Lung (tissue), 12 donors: ENCODE measurements around the gene MEG3. TPM values are rescaled to one million over a fixed set of nuclear protein-coding genes. Genes with fewer than 3 reads are reported as not detected.

Experiments used
- ATAC-seq: fragments of 200-7000 bp; cut with Tn5 transposase; one replicate; pipeline ENCODE4 v1.9.1; 2020; ENCODE audit warnings: moderate number of reproducible peaks; ENCODE audit not compliant: insufficient read depth, low FRiP score
- DNase-seq, 3 donors: peaks; one replicate each; pipeline ENCODE4 v3.0.0-alpha.2; 2013 to 2017
- H3K27ac ChIP-seq, 2 donors: one replicate each; pipeline ENCODE4 v1.5.1; 2013; ENCODE audit warnings: mild to moderate bottlenecking in 2 of 2, moderate library complexity in 2 of 2, control low read depth in 1 of 2, inconsistent platforms in 1 of 2, low read depth in 1 of 2, low read length in 1 of 2
- H3K27me3 ChIP-seq, 3 donors: one replicate each; pipeline ENCODE4 v1.5.1; 2013; ENCODE audit warnings: low read length in 2 of 3; ENCODE audit not compliant: control insufficient read depth in 3 of 3, insufficient read depth in 3 of 3
- H3K36me3 ChIP-seq, 4 donors: one replicate each; pipeline ENCODE4 v1.5.1; 2013; ENCODE audit warnings: low read length in 4 of 4, mild to moderate bottlenecking in 1 of 4, moderate library complexity in 1 of 4; ENCODE audit not compliant: control insufficient read depth in 4 of 4, insufficient read depth in 4 of 4
- H3K4me1 ChIP-seq, 5 donors: one replicate each; pipeline ENCODE4 v1.5.1; 2013; ENCODE audit warnings: low read length in 5 of 5, mild to moderate bottlenecking in 2 of 5, moderate library complexity in 1 of 5; ENCODE audit not compliant: control insufficient read depth in 5 of 5, insufficient read depth in 5 of 5
- H3K4me3 ChIP-seq: one replicate; pipeline ENCODE4 v1.5.1; 2013; ENCODE audit warnings: mild to moderate bottlenecking, control low read depth, moderate library complexity
- H3K9ac ChIP-seq, 2 donors: one replicate each; pipeline ENCODE4 v1.5.1; 2013; ENCODE audit warnings: low read length in 2 of 2, control low read depth in 1 of 2; ENCODE audit not compliant: insufficient read depth in 1 of 2
- H3K9me3 ChIP-seq, 4 donors: one replicate each; pipeline ENCODE4 v1.5.1; 2013; ENCODE audit warnings: low read length in 3 of 4, mild to moderate bottlenecking in 1 of 4, moderate library complexity in 1 of 4; ENCODE audit not compliant: control insufficient read depth in 4 of 4, insufficient read depth in 3 of 4
- CTCF ChIP-seq: IDR thresholded peaks from 2 replicates; pipeline ENCODE4 v1.5.1; 2012; ENCODE audit warnings: mild to moderate bottlenecking; ENCODE audit errors: control extremely low read depth, extremely low read depth
- WGBS, 2 donors: extraction: QIAGEN DNeasy Blood & Tissue Kit; methylation state at CpG; one replicate each; pipeline ENCODE4 v1.1.7; 2013; 5-methylcytosine and 5-hydroxymethylcytosine counted together
- polyA plus RNA-seq, 2 donors: library from polyadenylated mRNA; stranded (reverse); fragments of 200-250 nt; gene quantifications; one replicate each; pipeline ENCODE4 v1.2.1, GENCODE V29; 2013
- total RNA-seq, 2 donors: library from RNA; depleted of rRNA in 1 of 2; stranded (reverse); fragments of >200 nt in 1 of 2; gene quantifications; one replicate each; pipeline ENCODE4 v1.2.1, GENCODE V29; 2014 to 2021
- donor health status: control.
- donor health status: control.
- donor health status: Bipolar disorder and iron deficiency.
- donor health status: healthy.
- donor health status: DM: yes; HTN: yes; CAD: no.

MEG3 gene
- total and polyA plus RNA-seq, 4 donors, result 5.9 to 267 (median 14.8) TPM

GRCh38 chr14:100884456-100884855, 58.5 kb downstream of the MEG3 start:
- Histone ChIP-seq H3K4me3 (no peak overlapping the region), H3K9me3 (peaks cover 0 to 9% (median 0%) of the 10 kb centered on the region in 4 donors), H3K9ac (no peak overlapping the region), H3K27me3 (peaks cover 0 to 6% (median 0%) of the 10 kb centered on the region in 3 donors), H3K27ac (no peak overlapping the region), H3K4me1 (no peaks in the 10 kb centered on the region), H3K36me3 (peaks cover 0 to 5% (median 1%) of the 10 kb centered on the region in 4 donors)
- no peak for ATAC-seq
- TF ChIP-seq CTCF, result no peak
- DNase-seq, result no peak
- 91 to 95% methylated on average over 13 of the region's 13 CpGs for WGBS, 2 donors

DNA sequence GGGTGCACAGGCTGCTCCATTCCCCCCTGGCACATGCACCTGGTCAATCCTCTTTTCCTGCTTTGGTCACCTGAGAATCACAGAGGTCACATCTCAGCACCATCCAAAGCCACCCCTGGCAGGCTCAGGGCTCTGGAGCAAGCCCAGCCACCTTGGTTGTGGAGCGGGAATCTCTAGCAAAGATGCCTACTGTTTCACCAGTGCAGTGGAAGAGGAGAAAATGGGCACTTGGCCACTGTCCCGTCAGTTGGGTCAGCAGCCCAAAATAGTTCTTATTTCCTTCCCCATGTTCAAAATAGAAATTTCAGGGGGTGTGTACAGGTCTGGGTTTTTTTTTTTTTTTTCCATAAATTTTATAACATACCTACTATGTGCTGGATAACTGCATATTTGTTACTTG, 59.3 kb downstream of the MEG3 start:
- DNase-seq (no peak), ATAC-seq (no peak)
- Histone ChIP-seq H3K36me3 (peaks cover 0 to 5% (median 1%) of the 10 kb centered on the region in 4 donors), H3K9me3 (peaks cover 0 to 8% (median 0%) of the 10 kb centered on the region in 4 donors), H3K9ac (no peak overlapping the region), H3K27me3 (peaks cover 0 to 6% (median 0%) of the 10 kb centered on the region in 3 donors), H3K27ac (no peak overlapping the region), H3K4me3 (no peak overlapping the region), H3K4me1 (no peaks in the 10 kb centered on the region)
- no peak for TF ChIP-seq CTCF
- WGBS, 2 donors, result 68 to 76% methylated on average over 2 of the region's 2 CpGs

GRCh38 chr14:100885617-100886016, 59.7 kb downstream of the MEG3 start:
- DNase-seq, result no peak
- H3K27me3 ChIP-seq, result peaks cover 0 to 6% (median 0%) of the 10 kb centered on the region in 3 donors
- no peak overlapping the region for H3K27ac ChIP-seq
- ATAC-seq, result no peak
- H3K36me3 ChIP-seq, result peaks cover 0 to 5% (median 1%) of the 10 kb centered on the region in 4 donors
- no peak for TF ChIP-seq CTCF
- WGBS, 2 donors, result 65 to 86% methylated on average over 5 of the region's 5 CpGs
- H3K9me3 ChIP-seq, result peaks cover 0 to 6% (median 0%) of the 10 kb centered on the region in 4 donors
- H3K4me1 ChIP-seq, result no peaks in the 10 kb centered on the region
- H3K4me3 ChIP-seq, result no peak overlapping the region
- no peak overlapping the region for H3K9ac ChIP-seq
